Tibial nerve (tissue), 4 donors: ENCODE measurements around the gene VPS26A.

Source experiments
- CTCF ChIP-seq, 5 experiments: fragments of 200-600 bp in 3 of 5; fragments of 450-650 bp in 2 of 5; sonication (generic) in 3 of 5; IDR thresholded peaks; one replicate each; pipeline ENCODE4 v1.5.1; 2016 to 2019; ENCODE audit warnings: antibody characterized with exemption in 5 of 5, mild to moderate bottlenecking in 3 of 5, moderate library complexity in 2 of 5
- EP300 ChIP-seq, 2 donors: sonication (generic); formaldehyde crosslinking; IDR thresholded peaks; one replicate each; pipeline ENCODE4 v1.6.1; 2017; ENCODE audit warnings: antibody characterized with exemption in 2 of 2, mild to moderate bottlenecking in 1 of 2

GRCh38 chr10:69101451-69102095, 22.4 kb upstream of the VPS26A start:
- TF ChIP-seq CTCF (IDR thresholded peaks at IDR 0.05) (no peak), EP300 (IDR thresholded peaks at IDR 0.05) (no peak)
